Fibroblast of the aortic adventitia (primary cell): ENCODE data around the gene SCP2. TPM values are rescaled to one million over a fixed set of nuclear protein-coding genes. Genes with fewer than 3 reads are reported as not detected.
"Not testable (repeated sequence)": the region's sequence is repeated elsewhere in the genome, so short reads cannot be mapped to it uniquely, and the experiment has no call there.

ENCODE experiments used
- DNase-seq: peaks from one replicate; pipeline ENCODE4 v3.0.0-alpha.2; 2010; ENCODE audit warnings: low read depth
- H3K4me3 ChIP-seq: 2 replicates; pipeline ENCODE4 v1.5.1; 2011; ENCODE audit warnings: low read depth, mild to moderate bottlenecking, control low read depth, low read length, moderate library complexity
- total RNA-seq: library from RNA; depleted of rRNA; stranded (reverse); fragments of >200 nt; gene quantifications from 2 replicates; pipeline ENCODE4 v1.2.3, GENCODE V29; 2012; ENCODE audit warnings: low replicate concordance
- TF ChIP-seq, protein P1 (sequence below): IDR thresholded peaks from 2 replicates; pipeline ENCODE4 v1.5.1; 2011; ENCODE audit warnings: mild to moderate bottlenecking, low read length, control low read depth, inconsistent platforms; ENCODE audit not compliant: insufficient read depth

Gene SCP2
- total RNA-seq, 1 donor = 188 TPM

GRCh38 chr1:52967666-52968065 is 40.6 kb downstream of the SCP2 start:
- DNase-seq = no peak
- TF ChIP-seq, protein P1, sequence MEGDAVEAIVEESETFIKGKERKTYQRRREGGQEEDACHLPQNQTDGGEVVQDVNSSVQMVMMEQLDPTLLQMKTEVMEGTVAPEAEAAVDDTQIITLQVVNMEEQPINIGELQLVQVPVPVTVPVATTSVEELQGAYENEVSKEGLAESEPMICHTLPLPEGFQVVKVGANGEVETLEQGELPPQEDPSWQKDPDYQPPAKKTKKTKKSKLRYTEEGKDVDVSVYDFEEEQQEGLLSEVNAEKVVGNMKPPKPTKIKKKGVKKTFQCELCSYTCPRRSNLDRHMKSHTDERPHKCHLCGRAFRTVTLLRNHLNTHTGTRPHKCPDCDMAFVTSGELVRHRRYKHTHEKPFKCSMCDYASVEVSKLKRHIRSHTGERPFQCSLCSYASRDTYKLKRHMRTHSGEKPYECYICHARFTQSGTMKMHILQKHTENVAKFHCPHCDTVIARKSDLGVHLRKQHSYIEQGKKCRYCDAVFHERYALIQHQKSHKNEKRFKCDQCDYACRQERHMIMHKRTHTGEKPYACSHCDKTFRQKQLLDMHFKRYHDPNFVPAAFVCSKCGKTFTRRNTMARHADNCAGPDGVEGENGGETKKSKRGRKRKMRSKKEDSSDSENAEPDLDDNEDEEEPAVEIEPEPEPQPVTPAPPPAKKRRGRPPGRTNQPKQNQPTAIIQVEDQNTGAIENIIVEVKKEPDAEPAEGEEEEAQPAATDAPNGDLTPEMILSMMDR = no peak
- no peak overlapping the region for H3K4me3 ChIP-seq

DNA sequence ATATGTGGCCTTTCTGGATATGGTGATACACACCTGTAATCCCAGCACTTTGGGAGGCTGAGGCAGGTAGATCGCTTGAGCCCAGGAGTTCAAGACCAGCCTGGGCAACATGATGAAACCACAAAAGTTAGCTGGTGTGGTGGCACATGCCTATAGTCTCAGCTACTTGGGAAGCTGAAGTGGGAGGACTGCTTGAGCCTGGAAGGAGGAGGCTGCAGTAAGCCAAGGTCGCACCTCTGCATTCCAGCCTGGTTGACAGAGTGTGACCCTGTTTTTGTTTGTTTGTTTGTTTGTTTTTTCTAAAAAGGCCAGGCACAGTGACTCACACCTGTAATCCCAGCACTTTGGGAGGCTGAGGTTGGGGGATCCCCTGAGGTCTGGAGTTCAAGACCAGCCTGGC is 42.2 kb downstream of the SCP2 start:
- DNase-seq, H3K4me3 ChIP-seq: not testable (repeated sequence)

DNA sequence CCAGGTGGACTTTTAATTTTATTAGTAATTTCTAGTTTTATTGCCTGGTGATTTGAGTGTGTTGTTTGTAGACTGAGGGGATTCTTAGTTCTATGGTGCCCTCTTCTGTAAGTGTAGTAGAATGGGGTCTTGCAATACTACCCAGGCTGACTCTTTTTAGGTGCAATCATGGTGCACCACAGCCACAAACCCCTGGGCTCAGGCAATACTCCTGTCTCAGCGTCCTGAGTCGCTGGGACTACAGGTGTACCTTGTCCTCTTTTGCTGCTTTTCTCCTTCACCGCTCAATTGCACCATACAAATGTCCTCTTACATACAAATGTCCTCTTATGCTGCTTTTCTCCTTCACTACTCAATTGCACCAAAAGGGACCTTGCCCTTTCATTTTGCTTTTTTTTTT is 43.1 kb downstream of the SCP2 start:
- H3K4me3 ChIP-seq = no peak overlapping the region
- TF ChIP-seq, protein P1 = peak; percentile 13
- peak; percentile 42 for DNase-seq

DNA sequence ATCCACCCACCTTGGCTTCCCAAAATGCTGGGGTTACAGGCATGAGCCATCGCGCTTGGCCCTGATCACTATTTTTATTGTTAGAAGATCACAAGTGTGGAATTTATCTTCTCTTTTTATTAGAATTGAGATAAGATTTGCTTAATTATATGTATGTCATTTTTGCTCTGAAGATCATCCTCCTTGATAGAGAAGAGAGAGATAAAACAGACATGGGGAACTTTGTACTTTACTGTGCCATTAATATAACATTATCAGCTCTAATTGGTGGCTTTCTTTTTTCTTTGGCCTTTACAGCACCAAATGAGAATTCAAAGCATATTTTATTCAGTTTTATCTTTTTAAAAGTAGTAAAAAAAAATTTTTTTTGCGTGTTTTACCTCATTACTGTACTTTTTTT is 46.8 kb downstream of the SCP2 start:
- TF ChIP-seq, protein P1 = no peak
- DNase-seq = no peak

GRCh38 chr1:52976183-52977035 is 49.3 kb downstream of the SCP2 start:
- TF ChIP-seq, protein P1 = no peak
- no peak overlapping the region for H3K4me3 ChIP-seq
- DNase-seq = no peak

More for the DNA sequence above, 46.8 kb downstream of the SCP2 start:
- H3K4me3 ChIP-seq = no peak overlapping the region

DNA sequence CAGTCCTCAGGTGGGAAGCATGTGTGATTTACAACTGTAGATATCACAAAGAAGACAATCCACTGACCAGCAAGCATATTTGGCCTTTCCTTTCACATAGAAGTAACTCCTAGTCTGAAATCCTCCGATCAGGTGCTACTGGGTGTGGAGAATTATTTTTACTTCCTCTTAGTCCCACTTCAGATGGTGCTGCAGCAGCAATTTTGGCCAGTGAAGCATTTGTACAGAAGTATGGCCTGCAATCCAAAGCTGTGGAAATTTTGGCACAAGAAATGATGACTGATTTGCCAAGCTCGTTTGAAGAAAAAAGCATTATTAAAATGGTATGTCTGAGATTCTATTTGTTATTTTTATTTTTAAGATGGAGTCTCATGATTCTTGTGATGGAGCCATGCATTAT is 51.0 kb downstream of the SCP2 start:
- peak; percentile 64 for DNase-seq
- TF ChIP-seq, protein P1 = no peak
- no peak overlapping the region for H3K4me3 ChIP-seq

DNA sequence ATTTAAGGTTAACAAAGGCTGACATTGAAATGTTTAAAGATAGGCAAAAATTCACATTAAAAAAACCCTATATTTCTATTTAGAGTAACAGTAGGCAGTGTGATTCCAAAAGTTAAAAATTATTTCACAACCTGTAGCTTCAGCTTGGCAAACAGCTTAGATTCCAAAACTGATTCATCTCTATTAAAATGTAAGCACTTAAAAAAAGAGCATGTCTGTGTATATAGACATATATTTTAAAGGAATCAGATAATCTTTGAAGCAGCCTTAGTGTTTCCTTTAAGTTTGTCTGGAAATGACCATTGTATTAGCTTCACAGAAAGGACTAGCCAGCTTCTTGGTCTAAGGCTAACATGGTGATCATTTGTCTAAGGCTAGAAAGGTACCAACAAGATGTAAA is 65.7 kb downstream of the SCP2 start:
- not testable (repeated sequence) for H3K4me3 ChIP-seq
- peak; percentile 32 for DNase-seq

GRCh38 chr1:52994656-52995055 is 67.6 kb downstream of the SCP2 start:
- no peak for DNase-seq
- TF ChIP-seq, protein P1 = no peak
- H3K4me3 ChIP-seq = no peak overlapping the region
